CD1c-positive myeloid dendritic cell (primary cell): ENCODE measurements around the gene C1GALT1C1L.
"Not testable (repeated sequence)": the region's sequence is repeated elsewhere in the genome, so short reads cannot be mapped to it uniquely, and the experiment has no call there.

ENCODE experiments used
- DNase-seq: peaks from one replicate; pipeline ENCODE4 v3.0.0-alpha.2; 2016; ENCODE audit errors: extremely low spot score

Gene C1GALT1C1L

GRCh38 chr2:43676322-43677050 is at the start of gene C1GALT1C1L:
Gene C1GALT1C1L (minus strand): TSS chr2:43676429. CDS start chr2:43676322, 107 bp downstream.
- no peak for DNase-seq

DNA sequence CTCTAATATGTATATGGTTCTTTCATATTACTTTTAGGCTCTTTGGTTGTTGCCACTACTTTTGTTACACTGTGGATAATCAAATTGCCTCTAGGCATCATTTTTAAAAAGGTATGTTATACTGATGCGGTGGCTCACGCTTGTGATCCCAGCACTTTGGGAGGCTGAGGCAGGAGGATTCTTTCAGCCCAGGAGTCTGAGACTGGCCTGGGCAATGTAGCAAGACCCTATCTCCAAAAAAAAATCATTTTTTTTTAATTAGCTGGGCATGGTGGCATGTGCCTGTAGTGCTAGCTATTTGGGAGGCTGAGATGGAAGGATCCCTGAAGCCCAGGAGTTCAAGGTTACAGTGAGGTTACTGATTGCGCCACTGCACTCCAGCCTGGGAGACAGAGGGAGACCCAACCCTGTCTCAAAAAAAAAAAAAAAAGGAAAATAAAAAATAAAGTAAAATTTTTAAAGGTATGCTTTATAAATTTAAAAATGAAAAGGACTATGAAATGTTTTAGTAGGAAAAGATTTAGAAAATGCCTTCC is 49.5 kb upstream of the C1GALT1C1L start:
- DNase-seq: no peak

GRCh38 chr2:43724728-43725526 is 48.7 kb upstream of the C1GALT1C1L start:
- no peak for DNase-seq

- DNase-seq: no peak
These were observed 42.4 kb upstream of the C1GALT1C1L start for GRCh38 chr2:43718530-43719124.

- peak; percentile 58 for DNase-seq
These were observed 41.1 kb upstream of the C1GALT1C1L start for GRCh38 chr2:43717322-43717721.

- no peak for DNase-seq
These were observed 39.3 kb upstream of the C1GALT1C1L start for GRCh38 chr2:43715300-43716098.

DNA sequence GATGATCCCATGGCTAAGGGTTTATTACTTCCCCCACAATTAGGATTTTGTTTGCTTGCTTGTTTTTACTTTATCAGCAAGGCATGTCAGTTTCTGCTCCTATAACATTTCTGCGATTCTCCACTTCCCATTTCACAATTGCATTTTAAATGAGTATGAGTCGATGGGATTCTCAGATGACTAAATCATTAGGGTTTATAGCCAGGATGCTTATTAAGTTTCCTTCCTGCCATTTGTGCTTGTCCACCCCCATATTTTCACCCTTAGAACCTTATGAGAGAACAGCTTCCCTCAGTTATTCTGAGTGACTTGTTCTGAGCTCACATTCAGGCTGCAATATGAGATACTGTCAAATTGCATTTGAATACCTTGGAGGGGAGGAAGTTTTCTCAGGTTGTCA is 37.9 kb upstream of the C1GALT1C1L start:
- DNase-seq: peak; percentile 9

GRCh38 chr2:43710866-43711265 is 34.6 kb upstream of the C1GALT1C1L start:
- DNase-seq: no peak

DNA sequence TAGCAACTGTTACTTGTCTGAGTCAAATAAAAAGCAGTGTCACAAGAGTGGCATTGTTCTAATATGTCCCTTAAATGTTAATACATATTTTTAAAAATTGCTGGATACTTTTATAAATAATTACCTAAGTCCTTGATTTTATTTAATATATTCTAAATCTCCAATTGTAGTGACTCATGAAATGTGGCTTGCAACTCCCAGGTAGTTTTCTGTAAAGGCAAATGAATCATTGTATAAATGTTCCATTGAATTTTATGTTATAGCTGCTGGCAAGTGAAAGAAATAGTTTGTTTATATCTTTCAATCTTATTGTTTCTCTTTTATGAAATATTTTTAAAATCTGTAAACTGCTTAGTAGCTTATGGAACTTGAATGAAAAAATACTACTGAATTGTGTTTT is 32.7 kb upstream of the C1GALT1C1L start:
- no peak for DNase-seq

- DNase-seq: no peak
These were observed 31.9 kb upstream of the C1GALT1C1L start for GRCh38 chr2:43708178-43708577.

- DNase-seq: peak; percentile 18
These were observed 31.2 kb upstream of the C1GALT1C1L start for GRCh38 chr2:43707255-43708015.

DNA sequence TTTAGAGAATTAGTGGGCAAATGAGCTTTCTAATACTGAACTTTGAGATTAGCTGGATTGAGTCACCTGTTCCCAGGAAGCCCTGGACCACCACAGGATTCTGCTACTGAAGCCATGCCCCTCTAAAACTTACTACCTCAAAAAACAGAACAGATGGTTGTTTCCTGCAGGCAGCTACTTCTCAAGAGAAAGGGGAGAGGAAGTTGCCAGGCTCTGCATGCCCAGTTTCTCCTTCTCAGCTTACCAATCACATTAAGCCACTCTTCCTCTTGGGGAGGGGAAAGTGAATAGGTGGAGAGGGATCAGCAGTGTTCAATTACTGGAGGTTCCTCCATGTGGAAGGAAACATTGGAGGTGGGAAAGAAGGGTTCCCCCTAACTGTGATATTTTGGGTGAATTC is 24.9 kb upstream of the C1GALT1C1L start:
- DNase-seq: no peak

DNA sequence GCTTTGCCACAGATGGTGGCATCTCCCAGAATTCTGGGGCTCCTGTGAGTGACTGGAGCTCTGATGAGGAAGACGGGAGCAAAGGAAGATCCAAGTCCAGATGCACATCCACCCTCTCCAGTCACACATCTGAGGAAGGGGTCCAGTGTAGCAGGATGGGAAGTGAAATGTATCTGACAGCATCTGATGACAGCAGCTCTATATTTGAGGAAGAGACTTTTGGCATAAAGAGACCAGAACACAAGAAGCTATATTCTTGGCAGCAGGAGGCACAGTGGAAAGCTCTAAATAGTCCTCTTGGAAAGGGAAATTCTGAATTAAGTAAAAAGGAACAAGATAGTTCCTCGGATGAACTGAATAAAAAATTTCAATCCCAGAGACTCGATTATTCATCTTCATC is 23.5 kb upstream of the C1GALT1C1L start:
- DNase-seq: no peak

DNA sequence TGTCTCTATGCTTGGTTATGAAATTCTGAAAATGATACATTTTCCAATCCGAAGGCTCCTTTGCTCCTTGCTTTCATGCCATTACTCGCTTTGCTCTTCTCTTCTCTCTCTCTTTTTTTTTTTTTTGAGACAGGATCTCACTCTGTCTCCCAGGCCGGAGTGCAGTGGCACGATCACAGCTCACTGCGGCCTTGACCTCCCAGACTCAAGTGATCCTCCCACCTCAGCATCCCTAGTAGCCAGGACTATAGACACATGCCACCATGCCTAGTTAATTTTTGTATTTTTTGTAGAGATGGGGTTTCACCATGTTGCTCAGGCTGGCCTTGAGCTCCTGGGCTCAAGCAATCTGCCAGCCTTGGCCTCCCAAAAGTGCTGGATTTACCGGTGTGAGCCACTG is 21.9 kb upstream of the C1GALT1C1L start:
- DNase-seq: not testable (repeated sequence)

DNA sequence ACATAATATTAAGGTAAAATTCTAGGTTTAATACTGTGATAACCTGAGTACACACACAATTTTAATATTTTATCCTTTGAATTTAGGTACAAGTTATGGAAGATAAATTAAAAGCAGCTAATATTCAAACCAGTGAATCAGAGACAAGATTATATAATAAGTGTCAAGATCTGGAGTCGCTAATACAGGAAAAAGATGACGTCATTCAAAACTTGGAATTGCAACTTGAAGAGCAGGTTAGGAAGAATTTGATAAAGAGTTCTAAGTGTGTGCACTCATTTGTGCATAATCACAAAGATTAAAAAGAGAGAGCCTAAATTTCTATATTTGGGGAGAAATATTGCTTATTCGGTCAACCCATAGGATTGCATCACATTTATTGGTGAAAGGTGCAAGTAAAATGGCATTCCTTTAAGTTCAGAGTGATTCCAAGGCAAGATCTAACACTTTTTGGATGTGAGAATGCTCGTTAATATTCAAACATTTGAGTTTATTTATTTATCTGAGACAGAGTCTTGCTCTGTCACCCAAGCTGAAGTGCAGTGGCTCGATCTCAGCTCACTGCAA is 16.3 kb upstream of the C1GALT1C1L start:
- no peak for DNase-seq

- no peak for DNase-seq
These were observed 13.8 kb upstream of the C1GALT1C1L start for GRCh38 chr2:43689999-43690398.

GRCh38 chr2:43685357-43685756 is 9.1 kb upstream of the C1GALT1C1L start:
- no peak for DNase-seq

DNA sequence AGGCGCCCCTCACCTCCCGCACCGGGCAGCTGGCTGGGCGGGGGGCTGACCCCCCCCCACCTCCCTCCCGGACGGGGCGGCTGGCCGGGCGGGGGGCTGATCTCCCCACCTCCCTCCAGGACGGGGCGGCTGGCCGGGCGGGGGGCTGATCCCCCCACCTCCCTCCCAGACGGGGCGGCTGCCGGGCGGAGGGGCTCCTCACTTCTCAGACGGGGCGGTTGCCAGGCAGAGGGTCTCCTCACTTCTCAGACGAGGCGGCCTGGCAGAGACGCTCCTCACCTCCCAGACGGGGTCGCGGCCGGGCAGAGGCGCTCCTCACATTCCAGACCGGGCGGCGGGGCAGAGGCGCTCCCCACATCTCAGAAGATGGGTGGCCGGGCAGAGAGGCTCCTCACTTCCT is 1.6 kb upstream of the C1GALT1C1L start:
- not testable (repeated sequence) for DNase-seq

GRCh38 chr2:43675646-43676321 is 445 bp downstream of the C1GALT1C1L start:
- no peak for DNase-seq

GRCh38 chr2:43657241-43657640 is 19.0 kb downstream of the C1GALT1C1L start:
- DNase-seq: no peak
